ENCODE measurements around the gene CNTNAP2.

The CNTNAP2 gene

DNA sequence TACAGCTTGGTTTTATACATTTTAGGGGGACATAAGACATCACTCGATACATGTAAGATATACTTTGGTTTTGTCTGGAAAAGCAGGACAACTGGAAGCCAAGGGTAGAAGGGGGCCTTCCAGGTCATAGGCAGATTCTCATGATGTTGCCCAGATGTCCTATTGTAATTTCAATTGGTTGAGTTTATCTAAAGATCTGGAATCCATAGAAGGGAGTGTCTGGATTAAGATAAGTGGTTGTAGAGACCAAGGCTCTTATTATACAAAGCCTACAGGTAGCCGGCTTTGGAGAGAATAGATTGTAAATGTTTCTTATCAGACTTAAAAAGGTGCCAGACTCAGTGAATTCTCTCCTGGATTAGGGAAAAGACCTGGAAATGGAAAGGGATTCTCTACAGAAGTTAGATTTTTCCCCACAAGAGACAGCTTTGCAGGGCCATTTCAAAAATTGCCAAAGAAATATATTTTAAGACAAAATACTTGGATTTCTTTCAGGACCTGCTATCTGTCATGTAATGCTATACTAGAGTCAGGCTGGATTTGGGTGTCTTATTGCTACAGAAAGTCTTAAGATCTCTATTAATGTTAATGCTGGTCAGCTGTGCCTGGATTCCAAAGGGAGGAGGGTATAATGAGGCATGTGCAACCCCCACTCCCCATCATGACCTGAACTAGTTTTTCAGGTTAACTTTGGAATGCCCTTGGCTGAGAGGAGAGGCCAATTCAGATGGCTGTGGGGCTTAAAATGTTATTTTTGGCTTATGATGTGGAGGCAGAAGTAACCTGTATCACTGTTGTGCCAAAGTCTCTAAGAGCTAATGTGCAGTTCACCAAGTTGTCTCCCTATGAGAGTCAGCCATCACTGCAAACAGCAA, 1962.8 kb downstream of the CNTNAP2 start:
- no peak for DNase-seq

GRCh38 chr7:148083448-148083847, 1966.8 kb downstream of the CNTNAP2 start:
- DNase-seq, result no peak

GRCh38 chr7:148084138-148084537, 1967.5 kb downstream of the CNTNAP2 start:
- DNase-seq, result no peak

GRCh38 chr7:148091882-148092281, 1975.3 kb downstream of the CNTNAP2 start:
- DNase-seq, result no peak

- DNase-seq, result no peak
Measured at GRCh38 chr7:148093375-148094166, 1977.0 kb downstream of the CNTNAP2 start.

GRCh38 chr7:148095066-148095465, 1978.5 kb downstream of the CNTNAP2 start:
- DNase-seq, result no peak

DNA sequence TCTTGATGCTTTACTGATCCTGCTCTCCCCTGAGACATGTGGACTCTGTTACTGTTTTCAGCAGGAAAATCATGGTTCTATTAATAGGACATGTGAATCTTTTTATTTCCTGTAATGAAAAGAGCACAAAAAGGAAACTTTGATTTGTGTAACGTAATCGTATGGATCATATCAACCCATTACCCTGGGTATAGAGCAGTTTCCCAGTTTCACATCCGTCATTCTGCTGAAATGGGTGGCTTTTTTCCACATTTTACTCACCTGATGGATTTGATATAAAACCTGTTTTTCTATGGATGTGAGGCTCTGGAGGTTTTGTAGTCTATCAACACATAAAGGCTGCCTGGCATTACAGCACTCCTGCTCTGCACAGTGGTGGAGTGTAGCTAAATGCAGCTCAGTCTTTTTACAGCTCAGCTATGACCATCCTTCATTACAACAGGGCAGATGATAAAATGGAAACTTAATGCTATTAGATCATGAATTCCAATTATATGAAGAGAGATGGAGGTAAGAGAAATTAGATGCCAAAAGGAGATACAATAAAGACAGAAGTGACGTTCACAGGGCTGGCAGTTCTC, 1987.6 kb downstream of the CNTNAP2 start:
- DNase-seq, result no peak

DNA sequence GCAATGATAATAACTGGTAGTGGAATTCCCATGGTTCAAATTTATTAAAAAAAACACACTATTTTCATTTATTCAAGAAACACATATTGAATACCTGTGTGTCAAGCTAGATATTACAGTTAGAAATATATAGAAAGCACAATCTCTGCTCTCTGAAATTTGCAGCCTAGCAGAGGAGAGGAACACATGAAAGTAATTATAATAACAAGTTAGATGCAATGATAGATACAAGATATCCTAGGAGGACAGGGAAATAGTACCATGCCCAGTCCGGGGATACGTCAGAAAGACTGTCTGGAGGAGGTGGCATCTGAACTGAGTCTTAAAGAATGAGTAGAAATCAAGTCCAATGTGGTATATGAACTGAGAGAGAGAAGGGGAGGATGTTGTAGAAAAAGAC, 1988.3 kb downstream of the CNTNAP2 start:
- DNase-seq, result no peak

GRCh38 chr7:148105853-148106252, 1989.3 kb downstream of the CNTNAP2 start:
- no peak for DNase-seq

GRCh38 chr7:148107443-148108127, 1991.0 kb downstream of the CNTNAP2 start:
- DNase-seq, result no peak

DNA sequence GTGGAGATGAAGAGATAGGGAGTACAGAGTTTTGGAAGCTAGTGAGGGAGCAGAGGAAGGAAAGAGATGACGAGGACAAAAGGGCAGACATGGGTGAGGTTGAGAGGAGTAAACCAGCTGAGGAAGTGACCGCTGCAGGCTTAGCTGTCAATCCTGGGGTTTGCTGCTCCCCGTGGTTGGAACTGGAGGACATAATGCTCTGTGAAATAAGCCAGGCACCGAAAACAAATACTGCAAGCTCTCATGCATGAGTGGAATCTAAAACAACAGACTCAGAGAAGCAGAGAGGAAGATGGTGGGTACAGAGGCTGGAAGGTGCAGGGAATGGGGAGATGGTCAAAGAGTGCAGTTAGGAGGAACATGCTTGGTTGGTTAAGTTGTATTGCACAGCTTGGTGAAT, 1991.8 kb downstream of the CNTNAP2 start:
- DNase-seq, result no peak

DNA sequence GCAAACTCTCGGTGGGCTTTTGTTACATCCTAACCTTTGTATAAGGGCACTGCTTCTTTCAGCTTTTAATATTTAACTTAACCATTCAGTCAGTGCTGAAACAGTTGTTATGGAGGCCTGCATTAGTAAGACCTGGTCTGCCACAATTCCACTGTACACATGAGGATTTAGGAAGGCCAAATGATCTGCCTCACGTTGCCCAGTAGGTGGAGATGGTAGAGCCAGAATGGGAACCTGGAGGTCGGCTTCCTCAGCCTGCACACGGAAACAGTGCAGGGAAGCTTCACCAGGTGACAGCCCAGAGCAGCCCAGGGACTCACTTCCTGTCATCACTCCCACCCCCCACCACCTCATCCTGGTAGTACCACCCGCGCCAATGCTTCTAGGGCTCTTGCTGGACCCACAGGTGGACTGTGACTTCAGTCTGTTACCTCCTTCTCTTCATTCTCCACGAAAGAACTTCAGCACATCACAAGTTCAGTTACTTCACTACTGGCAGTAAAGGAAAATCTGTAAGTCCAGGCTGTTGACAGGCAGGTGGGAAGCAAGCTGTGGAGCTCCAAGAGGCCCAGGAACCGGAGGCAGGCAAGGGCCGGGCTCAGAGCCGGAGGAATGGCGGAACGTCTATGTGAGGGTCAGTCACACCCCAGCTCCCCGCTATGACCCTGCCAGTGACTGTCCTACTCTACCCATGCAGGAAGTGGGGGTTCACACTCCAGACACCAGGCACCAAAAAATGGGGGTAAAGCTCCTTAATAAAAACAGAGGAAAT, 1993.7 kb downstream of the CNTNAP2 start:
- no peak for DNase-seq

GRCh38 chr7:148114804-148115203, 1998.2 kb downstream of the CNTNAP2 start:
- DNase-seq, result no peak

DNA sequence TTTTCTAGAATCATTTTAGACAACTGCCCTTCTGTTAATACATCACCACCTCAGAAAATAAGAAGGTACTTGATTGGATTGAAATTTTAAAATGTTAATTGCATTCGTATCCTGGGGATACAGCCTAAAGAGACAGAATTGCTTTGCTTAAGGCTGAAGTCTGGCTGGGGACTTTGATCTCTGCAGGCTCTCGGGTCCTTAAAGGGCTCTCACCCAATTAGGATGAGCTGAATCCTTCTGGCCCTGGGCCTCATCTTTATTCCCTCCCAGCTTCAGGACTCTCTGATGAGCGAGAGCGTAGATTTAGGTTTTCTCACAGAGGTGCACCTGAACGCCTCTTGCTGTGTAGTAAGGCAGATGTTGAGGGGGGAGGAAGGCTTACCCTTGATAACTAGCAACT, 1998.7 kb downstream of the CNTNAP2 start:
- no peak for DNase-seq

DNA sequence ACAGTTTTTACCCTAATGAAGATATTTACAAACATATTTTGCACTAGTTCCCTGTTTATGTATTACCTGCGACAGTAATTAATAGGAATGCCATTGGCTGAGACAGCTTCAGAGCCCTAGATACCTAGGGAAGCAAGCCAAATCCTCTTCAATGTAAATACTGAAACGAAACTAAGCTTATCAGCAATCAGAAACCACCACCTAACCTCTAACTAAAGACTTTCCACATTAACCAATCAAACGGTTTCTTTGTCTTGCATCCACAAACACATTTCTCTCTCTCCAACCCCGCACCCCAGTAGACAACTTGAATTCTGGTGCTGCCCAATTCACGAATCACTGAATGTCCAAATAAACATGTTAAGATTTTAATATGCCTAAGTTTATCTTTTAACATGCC, 1999.6 kb downstream of the CNTNAP2 start:
- DNase-seq, result no peak

GRCh38 chr7:148116829-148117403, 2000.3 kb downstream of the CNTNAP2 start:
- no peak for DNase-seq

GRCh38 chr7:148118371-148118770, 2001.8 kb downstream of the CNTNAP2 start:
- no peak for DNase-seq

GRCh38 chr7:148121401-148121800, 2004.8 kb downstream of the CNTNAP2 start:
- no peak for DNase-seq

- DNase-seq, result no peak
Measured at GRCh38 chr7:148121847-148122246, 2005.2 kb downstream of the CNTNAP2 start.

GRCh38 chr7:148124477-148124876, 2007.9 kb downstream of the CNTNAP2 start:
- no peak for DNase-seq

GRCh38 chr7:148127374-148127773, 2010.8 kb downstream of the CNTNAP2 start:
- no peak for DNase-seq

DNA sequence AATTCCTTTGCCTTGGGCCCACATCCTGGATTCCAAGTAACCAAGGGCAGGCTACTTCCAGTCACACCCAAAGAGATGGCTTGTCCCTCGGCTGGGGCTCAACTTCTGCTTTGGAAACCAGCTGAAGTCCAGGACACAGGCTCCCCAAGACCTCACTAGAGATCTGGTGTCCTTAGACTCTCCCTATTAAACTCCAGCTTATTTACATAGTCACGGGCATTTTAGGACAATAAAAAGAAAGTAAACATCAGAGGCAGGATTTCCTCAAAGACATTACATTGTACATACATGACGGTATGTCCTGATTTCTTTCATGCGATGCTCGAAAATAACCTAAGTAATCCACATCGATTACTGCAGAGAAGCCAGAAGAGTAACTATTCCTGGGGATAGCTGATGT, 2012.4 kb downstream of the CNTNAP2 start:
- DNase-seq, result no peak
